Omental fat pad (tissue), 4 donors: ENCODE results near the gene PIWIL4. TPM values are rescaled to one million over a fixed set of nuclear protein-coding genes. Genes with fewer than 3 reads are reported as not detected.
"Not testable (repeated sequence)": the region's sequence is repeated elsewhere in the genome, so short reads cannot be mapped to it uniquely, and the experiment has no call there.

ENCODE experiments used
- ATAC-seq: fragments of 150-250 bp; one replicate; pipeline ENCODE4 v1.9.1; 2016; ENCODE audit warnings: mild to moderate bottlenecking, moderate library complexity; ENCODE audit not compliant: low FRiP score
- DNase-seq: peaks from one replicate; pipeline ENCODE4 v3.0.0-alpha.2; 2019; ENCODE audit warnings: low spot score
- total RNA-seq, 4 donors: library from RNA; depleted of rRNA; stranded (reverse); fragments of >200 nt; gene quantifications; one replicate each; pipeline ENCODE4 v1.1.0, GENCODE V29; 2016
- TF ChIP-seq, protein P1 (sequence below), 3 donors: fragments of 450-650 bp; IDR thresholded peaks; one replicate each; pipeline ENCODE4 v1.5.1; 2016 to 2017; ENCODE audit warnings: antibody characterized with exemption in 3 of 3, mild to moderate bottlenecking in 3 of 3, moderate library complexity in 2 of 3

The PIWIL4 gene
- total RNA-seq, 4 donors from 2014 or later = 2.3 to 6.0 (median 2.7) TPM

DNA sequence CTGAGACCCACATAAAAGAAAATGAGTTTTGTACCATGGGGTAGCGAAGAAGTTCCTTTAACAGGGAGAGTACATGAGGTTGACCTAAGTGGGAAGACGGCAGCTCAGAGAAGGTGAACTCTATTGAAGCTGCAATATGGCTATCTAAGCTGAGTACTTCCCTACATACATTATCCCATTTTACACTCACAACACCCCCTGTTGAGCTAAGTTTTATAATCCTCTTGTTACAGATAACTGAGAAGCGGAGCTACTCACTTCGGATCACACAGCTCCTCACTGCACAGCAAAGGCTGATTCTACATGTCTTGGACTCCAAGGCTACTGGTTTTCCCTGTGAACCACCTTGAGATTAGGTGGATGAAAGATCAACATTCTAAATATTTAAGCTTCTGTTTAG lies 8.2 kb upstream of the PIWIL4 start:
- ATAC-seq = no peak

DNA sequence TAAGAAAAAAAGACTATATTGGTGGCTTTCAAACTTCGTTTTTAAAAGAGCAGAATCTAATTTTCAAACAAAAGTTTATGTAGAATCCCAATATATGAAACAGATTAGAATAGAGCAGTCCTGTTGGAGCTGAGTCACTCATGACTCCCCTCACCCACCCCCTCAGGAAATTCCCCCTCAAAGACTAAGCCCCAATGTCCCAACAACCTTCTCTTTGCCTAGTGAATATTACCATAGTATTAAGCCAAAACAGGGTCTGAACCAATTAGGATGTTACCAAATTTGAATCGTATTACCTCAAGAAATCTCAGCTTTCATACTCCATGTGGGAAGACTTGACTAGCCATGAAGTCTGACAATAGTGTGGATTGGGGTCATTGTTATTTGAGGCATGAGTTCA lies 7.8 kb upstream of the PIWIL4 start:
- no peak for DNase-seq
- no peak for ATAC-seq
- TF ChIP-seq, protein P1, sequence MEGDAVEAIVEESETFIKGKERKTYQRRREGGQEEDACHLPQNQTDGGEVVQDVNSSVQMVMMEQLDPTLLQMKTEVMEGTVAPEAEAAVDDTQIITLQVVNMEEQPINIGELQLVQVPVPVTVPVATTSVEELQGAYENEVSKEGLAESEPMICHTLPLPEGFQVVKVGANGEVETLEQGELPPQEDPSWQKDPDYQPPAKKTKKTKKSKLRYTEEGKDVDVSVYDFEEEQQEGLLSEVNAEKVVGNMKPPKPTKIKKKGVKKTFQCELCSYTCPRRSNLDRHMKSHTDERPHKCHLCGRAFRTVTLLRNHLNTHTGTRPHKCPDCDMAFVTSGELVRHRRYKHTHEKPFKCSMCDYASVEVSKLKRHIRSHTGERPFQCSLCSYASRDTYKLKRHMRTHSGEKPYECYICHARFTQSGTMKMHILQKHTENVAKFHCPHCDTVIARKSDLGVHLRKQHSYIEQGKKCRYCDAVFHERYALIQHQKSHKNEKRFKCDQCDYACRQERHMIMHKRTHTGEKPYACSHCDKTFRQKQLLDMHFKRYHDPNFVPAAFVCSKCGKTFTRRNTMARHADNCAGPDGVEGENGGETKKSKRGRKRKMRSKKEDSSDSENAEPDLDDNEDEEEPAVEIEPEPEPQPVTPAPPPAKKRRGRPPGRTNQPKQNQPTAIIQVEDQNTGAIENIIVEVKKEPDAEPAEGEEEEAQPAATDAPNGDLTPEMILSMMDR (IDR thresholded peaks at IDR 0.05) = no peak

More for the DNA sequence above, 8.2 kb upstream of the PIWIL4 start:
- DNase-seq = no peak
- TF ChIP-seq, protein P1 (IDR thresholded peaks at IDR 0.05) = no peak

DNA sequence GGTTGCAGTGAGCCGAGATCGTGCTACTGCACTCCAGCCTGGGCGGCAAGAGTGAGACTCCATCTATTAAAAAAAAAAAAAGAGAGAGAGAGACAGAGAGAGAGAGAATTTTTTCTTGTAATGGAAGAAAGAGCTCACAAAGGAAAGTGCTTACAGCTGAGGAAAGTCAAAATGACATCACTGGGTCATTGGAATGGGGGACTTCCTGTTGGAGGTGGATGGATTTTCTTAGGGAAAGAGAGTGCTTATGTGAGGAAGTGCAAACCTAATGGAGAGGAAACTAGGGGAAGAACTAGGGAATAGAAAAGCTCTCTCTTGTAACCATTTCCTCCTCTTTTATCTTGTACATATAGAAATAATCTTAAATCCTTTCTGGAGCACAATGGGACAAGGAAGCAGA lies 6.3 kb upstream of the PIWIL4 start:
- ATAC-seq (no peak), DNase-seq (no peak)
- TF ChIP-seq, protein P1 (IDR thresholded peaks at IDR 0.05) = no peak

DNA sequence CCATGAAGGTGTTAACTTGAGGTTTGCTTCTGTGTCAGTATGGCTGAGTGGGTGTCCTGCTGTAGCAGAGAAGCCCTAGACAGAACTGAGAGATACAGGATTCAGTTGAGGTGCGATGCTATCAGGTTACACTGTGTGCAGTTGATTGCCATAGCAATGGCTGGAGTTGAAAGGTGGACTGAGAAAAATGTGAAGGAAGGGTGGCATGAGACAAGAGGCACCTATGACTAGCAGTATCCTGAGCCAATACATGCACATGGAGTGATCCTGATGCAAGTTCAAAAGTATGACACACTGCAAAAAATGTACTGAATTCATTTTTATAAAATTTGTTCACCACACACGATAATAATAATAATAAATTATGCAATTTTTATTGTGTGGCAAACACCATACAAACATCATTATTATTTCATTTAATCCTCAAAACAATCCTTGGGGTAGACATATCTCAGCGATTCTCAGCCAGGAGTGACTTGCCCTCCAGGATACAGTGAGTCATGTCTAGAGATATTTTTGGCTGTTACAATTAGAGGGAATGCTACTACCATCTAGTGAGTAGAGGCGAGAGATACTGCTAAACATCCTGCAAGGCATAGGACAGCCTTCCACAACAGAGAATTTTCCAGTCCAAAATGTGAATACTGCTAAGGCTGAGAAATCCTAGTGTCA lies 3.9 kb upstream of the PIWIL4 start:
- DNase-seq (no peak), ATAC-seq (peak; percentile 91)
- TF ChIP-seq, protein P1 (IDR thresholded peaks at IDR 0.05) = no peak

DNA sequence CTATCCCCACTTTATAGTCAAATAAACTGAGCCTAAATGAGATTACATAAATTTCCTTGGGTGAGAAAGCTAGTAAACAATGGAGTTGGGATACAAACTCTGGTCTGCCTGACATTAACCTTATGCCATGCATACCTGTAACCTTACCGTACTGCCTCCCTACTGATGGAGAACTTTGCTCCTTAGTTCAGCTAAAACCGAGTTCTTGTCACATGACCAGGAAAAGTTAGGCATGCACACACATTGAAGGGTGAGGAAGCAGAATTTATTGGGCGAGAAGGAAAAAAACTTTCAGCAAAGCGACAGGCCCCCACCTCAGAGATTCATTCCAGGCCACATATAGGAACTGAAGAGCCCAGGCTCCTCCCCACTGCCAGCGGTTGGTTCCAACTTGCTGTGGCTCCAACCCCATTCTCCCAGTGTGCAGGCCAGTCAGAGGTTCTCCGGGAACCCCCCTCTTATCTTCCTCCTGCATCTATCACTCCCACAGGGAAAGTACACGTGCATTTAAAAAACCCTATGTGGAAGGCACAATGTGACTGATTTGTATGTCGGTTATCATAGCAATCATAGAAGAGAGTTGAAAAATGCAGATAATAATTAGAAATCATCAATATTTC lies 3.2 kb upstream of the PIWIL4 start:
- TF ChIP-seq, protein P1 (IDR thresholded peaks at IDR 0.05) = no peak
- DNase-seq (no peak), ATAC-seq (no peak)

DNA sequence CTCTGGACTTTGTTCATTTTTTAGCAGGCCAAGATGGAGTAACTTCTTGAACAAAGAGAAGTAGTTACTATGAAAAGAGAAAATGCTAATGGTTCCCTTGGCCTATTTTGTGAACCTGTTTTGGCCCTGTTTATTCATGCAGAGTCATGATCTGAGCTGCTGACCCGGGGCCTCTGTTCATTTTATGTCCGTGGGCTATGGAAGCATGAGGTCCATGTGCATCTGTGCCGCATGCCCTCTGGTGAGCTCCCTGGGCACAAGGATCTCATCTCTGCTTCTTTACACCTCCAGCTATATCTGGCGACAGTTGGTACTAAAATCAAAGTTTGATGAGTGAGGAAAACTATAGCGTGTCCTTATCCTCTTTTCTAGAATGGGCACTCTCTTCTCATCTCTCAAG lies 1.0 kb downstream of the PIWIL4 start:
- ATAC-seq = no peak
- DNase-seq = no peak
- TF ChIP-seq, protein P1 (IDR thresholded peaks at IDR 0.05) = no peak

DNA sequence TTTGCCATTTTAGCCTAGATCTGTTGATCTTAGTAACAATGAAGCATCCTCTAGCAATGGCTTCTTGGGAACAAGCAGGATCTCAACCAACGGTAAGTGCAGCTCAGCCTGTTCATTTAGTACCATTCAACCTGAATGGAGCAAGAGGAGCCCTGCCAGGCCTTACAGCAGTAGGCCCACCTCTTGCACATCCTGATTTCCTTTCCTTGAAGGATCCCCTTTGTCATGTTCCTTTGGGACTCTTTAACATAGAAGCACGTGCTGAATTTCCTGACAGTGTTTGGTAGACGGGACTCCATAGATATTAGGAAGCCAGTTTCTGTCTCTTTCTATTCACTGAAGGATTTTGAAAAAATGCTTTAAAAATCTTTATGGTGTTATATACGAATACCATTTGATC lies 1.5 kb downstream of the PIWIL4 start:
- DNase-seq = no peak
- no peak for ATAC-seq
- TF ChIP-seq, protein P1 (IDR thresholded peaks at IDR 0.05) = no peak

DNA sequence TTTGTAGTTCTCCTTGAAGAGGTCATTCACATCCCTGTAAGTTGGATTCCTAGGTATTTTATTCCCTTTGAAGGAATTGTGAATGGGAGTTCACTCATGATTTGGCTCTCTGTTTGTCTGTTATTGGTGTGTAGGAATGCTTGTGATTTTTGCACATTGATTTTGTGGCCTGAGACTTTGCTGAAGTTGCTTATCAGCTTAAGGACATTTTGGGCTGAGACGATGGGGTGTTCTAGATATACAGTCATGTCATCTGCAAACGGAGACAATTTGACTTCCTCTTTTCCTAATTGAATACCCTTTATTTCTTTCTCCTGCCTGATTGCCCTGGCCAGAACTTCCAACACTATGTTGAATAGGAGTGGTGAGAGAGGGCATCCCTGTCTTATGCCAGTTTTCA lies 5.8 kb downstream of the PIWIL4 start:
- ATAC-seq, DNase-seq: not testable (repeated sequence)
